Thyroid gland (tissue), 4 donors: ENCODE data around the gene XRRA1.

Experiments used
- POLR2A ChIP-seq, 2 donors: fragments of 450-650 bp; IDR thresholded peaks; one replicate each; pipeline ENCODE4 v1.6.1; 2017; ENCODE audit warnings: antibody characterized with exemption in 2 of 2, mild to moderate bottlenecking in 2 of 2, moderate library complexity in 1 of 2
- TF ChIP-seq, protein P1 (sequence below), 6 experiments: fragments of 200-600 bp in 3 of 6; fragments of 450-650 bp in 3 of 6; sonication (generic) in 3 of 6; IDR thresholded peaks; one replicate each; pipeline ENCODE4 v1.5.1; 2016 to 2019; ENCODE audit warnings: antibody characterized with exemption in 6 of 6, mild to moderate bottlenecking in 2 of 6, inconsistent platforms in 1 of 6, moderate library complexity in 1 of 6

DNA sequence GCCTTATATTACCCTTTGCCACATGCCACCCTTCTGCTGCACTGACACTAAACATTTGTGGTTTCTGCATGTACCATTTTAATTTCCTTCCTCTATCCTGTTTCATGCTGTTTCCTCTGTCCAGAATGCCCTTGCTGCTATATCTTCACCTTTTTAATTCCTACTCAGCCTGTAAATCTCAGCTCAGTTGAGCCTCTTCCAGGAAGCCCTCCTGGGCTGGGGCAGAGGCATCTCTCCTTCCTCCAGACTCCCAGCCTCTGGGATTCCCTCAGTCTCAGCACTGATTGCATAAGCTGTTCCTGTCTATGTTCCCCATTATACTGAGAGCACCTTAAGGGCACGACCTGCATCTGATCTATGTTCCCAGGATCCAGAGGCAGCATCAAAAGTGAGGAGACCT lies 101.5 kb downstream of the XRRA1 start:
- TF ChIP-seq, protein P1, sequence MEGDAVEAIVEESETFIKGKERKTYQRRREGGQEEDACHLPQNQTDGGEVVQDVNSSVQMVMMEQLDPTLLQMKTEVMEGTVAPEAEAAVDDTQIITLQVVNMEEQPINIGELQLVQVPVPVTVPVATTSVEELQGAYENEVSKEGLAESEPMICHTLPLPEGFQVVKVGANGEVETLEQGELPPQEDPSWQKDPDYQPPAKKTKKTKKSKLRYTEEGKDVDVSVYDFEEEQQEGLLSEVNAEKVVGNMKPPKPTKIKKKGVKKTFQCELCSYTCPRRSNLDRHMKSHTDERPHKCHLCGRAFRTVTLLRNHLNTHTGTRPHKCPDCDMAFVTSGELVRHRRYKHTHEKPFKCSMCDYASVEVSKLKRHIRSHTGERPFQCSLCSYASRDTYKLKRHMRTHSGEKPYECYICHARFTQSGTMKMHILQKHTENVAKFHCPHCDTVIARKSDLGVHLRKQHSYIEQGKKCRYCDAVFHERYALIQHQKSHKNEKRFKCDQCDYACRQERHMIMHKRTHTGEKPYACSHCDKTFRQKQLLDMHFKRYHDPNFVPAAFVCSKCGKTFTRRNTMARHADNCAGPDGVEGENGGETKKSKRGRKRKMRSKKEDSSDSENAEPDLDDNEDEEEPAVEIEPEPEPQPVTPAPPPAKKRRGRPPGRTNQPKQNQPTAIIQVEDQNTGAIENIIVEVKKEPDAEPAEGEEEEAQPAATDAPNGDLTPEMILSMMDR (IDR thresholded peaks at IDR 0.05) = no peak
- no peak for TF ChIP-seq POLR2A (IDR thresholded peaks at IDR 0.05)
